DMS79 (cell line): ENCODE measurements around the gene CPA5.

ENCODE experiments used
- DNase-seq: peaks from one replicate; lab custom pipeline; 2025; lab: John Stamatoyannopoulos, UW

CPA5 gene

GRCh38 chr7:130332259-130333053 is 12.2 kb upstream of the CPA5 start:
- DNase-seq = no peak

DNA sequence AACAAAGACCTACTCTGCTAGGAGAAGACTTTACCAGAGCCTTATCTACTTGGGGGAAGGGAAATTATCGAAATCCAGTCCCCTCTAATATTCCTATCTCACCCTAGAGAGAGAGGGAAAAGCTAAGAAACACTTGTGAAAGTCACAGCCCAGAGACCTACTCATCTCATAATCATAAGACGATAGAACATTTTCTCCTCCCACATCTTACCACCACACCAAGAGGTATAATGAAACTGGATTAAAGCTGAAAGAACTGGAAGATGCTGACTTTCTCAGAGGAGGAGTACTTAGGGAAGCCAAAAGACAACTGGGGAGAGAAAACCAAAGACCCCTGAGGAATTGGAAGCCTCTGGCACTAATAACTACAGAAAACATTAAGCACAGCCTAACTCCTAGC is 10.8 kb upstream of the CPA5 start:
- DNase-seq = no peak

GRCh38 chr7:130334274-130334673 is 10.3 kb upstream of the CPA5 start:
- no peak for DNase-seq

GRCh38 chr7:130337410-130337971 is 7.1 kb upstream of the CPA5 start:
- DNase-seq = no peak

GRCh38 chr7:130338233-130338632 is 6.4 kb upstream of the CPA5 start:
- no peak for DNase-seq

GRCh38 chr7:130341882-130342281 is 2.7 kb upstream of the CPA5 start:
- no peak for DNase-seq

GRCh38 chr7:130342701-130343380 is 1.8 kb upstream of the CPA5 start:
- DNase-seq = no peak

GRCh38 chr7:130345136-130345535 is 520 bp downstream of the CPA5 start:
- DNase-seq = peak; percentile 62

DNA sequence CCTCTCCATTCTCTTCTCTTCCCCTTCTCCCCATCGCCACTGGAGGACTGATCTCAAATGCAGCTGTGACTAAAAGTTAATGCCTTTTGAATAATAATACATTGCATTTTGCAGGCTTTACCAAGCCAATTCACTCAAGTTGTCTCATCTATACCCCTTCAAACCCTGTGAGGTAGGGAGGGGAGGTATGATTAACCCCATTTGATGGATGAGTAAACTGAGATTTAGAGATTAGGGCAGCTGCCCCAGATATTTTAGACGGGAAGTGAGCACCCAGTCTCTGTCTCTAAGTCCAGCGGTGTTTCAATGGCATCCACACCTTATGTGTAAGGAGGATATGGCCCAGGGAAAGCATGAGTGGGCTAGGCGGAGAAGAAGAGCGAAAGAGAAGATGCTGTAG is 1.1 kb downstream of the CPA5 start:
- DNase-seq = no peak

GRCh38 chr7:130346177-130346905 is 1.7 kb downstream of the CPA5 start:
- DNase-seq = no peak

GRCh38 chr7:130346941-130347340 is 2.3 kb downstream of the CPA5 start:
- DNase-seq = no peak

GRCh38 chr7:130349911-130350782 is 5.5 kb downstream of the CPA5 start:
- peak; percentile 54 for DNase-seq

GRCh38 chr7:130350945-130351790 is 6.6 kb downstream of the CPA5 start:
- DNase-seq = peak; percentile 90

GRCh38 chr7:130351791-130352090 is 7.1 kb downstream of the CPA5 start:
- DNase-seq = no peak

- DNase-seq = peak; percentile 95
These were observed 7.8 kb downstream of the CPA5 start for GRCh38 chr7:130352194-130353074.

- no peak for DNase-seq
These were observed 8.6 kb downstream of the CPA5 start for GRCh38 chr7:130353196-130353595.

DNA sequence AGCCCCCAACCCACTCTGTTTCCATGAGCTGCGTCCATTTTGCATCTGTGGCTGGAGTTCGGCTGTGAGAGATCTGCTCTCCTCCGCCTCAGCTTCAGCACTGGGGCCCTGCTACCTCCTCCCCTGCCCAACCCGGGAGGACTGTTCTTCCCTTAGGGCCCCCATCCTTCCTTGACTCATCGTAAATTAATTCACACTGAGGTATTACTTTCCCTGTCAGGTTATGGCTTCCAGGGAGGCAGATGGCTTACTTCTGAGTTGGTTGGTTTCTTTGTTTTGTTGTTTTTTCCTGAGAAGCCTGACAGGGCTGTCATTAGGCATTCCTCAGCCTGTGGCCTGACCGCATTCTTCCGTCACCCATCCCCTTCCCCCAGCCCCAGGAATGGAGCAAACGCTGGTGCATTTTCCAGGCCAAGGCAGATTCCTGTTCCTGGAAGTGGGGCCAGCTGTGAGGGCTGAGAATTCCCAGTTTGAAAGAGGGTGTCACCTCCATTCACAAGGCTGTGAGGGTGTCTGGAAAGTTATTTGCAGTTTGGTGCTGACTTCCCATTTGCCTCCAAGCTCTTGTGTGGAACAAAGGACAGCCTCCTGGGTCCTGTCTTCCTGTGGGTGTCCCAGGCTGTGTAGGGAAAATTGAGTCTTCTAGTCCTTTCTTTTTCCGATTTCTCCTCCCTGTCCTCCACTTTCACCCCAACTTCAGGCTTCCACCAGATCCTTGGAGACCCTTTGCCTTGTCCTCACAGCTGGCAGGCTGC is 11.7 kb downstream of the CPA5 start:
- DNase-seq = peak; percentile 83

GRCh38 chr7:130356876-130357611 is 12.4 kb downstream of the CPA5 start:
- DNase-seq = peak; percentile 94
